Kidney capillary endothelial cell (primary cell): Measurements from ENCODE around the gene NUP62.
"Not testable (repeated sequence)": the region's sequence is repeated elsewhere in the genome, so short reads cannot be mapped to it uniquely, and the experiment has no call there.

Source experiments
- DNase-seq: peaks from one replicate; pipeline ENCODE4 v3.0.0-alpha.2; 2018; ENCODE audit warnings: low spot score

NUP62 gene

DNA sequence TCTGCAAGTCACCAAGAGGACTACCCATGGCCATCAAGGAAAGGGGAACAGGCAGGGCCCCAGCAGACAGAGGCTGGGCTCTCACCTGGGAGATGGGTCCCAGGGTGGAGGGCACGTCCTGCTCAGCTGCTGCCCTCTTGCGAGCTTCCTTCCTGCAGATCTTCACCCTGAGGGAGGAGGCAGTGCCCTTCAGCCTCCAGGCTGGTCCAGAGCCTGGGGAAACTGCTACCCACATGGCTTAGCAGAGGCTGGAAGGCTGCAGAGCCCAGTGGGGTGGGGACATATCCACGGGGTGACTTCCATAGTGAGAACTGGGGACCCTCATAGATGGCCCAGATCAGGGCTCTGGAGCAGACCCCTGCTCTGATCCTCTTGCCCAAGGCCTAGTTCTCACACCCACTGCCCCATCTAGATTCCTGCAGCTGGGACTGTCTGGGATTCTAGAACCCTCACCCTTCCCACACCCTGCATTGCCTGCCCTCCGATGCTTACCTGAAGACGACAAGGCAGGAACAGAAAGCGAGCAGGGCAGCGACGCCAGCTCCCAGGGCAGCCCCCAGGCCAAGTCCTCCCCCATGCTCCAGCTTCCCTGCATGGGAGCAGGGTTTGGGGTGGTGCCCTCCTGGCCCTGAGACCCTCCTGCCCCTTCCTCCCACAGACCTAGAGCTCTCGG is 22.6 kb upstream of the NUP62 start:
- no peak for DNase-seq

DNA sequence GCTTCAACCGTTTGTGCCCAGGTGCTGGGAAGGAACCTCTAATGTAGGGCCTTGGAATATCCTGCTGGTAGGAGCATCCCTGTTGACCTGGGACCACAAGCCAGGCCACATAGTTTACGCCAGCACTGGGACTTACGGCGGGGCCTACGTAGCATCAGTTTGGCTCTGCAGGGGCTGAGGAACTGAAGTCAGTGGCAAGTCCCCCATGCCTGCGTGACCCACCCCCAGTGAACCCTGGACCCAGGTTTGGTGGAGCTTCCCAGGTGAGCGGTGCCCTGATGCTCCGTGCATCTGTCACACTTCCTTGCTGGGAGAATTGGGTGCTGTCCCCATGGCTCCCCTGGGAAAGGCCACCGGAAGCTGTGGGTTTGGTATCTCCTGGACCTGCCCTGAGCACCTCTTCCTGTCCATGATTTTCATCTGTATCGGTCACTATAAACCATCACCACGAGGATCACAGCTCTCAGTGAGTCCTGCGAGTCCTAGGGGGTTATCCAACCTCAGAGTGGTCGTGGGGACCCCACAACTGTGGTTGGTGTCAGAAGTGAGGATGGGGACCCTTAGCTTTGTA is 21.7 kb upstream of the NUP62 start:
- DNase-seq, result no peak

DNA sequence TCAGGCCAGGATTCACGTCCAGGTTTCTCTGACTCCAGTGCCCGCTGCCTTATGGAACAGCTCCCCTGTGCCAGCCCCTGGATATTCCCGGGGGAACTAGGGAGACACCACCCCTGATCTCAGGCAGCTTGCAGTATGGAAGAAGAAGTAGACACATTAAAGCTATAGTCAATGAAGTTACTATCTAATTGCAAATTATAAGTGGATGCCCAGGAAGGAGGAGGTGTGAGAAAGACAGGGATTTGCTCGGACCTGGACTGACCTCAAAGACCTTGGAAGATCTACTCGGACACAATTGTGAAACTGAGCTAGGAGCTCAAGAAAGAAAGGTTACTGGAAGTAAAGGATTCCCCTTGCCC is 21.3 kb upstream of the NUP62 start:
- no peak for DNase-seq

DNA sequence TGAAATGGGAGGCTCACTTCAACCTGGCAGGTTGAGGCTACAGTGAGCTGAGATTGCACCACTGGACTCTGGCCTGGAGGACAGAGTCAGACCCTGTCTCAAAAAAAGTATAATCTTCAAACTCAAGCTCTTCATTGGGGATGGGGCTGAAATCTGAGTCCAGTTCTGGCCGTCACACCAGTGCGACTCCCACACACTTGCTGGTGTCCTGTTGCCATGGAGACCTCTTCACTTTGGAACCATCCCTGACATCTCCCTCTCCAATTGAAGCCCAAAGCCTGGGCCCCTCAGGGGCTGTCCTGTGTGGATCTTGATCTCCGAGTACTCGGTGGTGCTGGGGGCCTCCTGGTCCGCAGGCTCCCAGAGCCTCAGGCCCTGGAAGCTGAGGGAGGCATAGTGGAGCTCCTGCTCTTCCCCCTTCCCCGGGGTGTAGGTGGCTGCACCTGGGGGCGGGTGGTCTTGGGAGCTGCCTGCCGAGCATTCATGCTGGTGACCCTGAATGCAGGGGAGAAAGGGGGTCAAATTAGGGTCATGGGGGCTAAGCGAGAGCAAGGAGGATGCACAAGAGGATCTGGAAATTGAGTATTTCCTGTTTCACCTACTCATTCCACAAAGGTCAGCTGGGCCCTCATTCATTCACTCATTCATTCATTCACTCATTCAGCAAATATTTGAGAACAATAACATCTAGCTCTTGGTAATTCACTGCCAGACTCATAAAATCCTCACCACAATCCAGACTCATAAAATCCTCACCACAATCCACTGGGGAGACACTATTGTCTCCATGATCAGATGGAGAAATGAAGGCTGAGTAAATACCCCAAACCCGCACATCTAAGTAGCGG is 20.7 kb upstream of the NUP62 start:
- DNase-seq, result no peak

DNA sequence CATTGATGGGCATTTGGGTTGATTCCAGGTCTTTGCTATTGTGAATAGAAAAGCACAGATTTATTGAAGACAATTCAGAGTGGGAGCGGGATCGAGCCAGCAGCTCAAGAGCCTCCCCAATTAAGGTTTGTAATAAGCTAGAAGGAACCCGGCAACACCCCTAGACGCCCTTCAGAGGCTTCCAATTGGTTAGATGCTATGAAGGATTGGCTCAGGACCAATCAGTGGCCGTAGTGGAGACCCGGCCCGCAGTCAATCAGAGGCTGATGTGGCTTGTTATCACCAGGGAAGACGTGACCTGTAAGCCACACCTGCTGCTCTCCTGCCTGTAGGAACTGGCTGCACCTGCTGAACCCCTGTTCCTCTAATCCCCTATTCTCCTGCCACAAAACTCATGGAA is 17.1 kb upstream of the NUP62 start:
- DNase-seq, result no peak

DNA sequence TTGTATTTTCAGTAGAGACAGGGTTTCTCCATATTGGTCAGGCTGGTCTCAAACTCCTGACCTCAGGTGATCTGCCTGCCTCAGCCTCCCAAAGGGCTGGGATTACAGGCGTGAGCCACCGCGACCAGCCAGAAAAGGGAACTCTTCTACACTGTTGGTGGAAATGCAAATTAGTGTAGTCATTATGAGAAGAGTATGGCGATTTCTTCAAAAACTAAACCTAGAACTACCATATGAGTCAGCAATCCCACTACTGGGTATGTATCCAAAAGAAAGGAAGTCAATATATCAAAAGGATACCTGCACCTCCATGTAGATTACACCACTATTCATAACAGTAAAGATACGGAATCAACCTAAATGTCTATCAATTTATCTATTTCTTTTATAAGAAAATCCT is 15.3 kb upstream of the NUP62 start:
- not testable (repeated sequence) for DNase-seq

DNA sequence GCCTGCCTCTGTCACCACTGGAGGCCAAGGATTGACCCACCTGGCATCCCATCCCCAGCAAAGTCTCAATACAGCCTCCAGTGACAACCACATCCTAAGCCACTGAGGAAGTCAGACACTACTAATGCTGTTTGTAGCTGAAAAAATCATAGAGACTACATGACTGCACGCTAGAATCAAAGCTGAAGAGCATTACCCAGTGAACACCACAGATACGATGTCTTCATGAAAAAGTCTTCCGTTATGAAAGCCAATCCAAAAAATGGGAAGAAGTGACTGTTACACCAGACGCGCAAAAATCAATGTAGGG is 11.1 kb upstream of the NUP62 start:
- no peak for DNase-seq

DNA sequence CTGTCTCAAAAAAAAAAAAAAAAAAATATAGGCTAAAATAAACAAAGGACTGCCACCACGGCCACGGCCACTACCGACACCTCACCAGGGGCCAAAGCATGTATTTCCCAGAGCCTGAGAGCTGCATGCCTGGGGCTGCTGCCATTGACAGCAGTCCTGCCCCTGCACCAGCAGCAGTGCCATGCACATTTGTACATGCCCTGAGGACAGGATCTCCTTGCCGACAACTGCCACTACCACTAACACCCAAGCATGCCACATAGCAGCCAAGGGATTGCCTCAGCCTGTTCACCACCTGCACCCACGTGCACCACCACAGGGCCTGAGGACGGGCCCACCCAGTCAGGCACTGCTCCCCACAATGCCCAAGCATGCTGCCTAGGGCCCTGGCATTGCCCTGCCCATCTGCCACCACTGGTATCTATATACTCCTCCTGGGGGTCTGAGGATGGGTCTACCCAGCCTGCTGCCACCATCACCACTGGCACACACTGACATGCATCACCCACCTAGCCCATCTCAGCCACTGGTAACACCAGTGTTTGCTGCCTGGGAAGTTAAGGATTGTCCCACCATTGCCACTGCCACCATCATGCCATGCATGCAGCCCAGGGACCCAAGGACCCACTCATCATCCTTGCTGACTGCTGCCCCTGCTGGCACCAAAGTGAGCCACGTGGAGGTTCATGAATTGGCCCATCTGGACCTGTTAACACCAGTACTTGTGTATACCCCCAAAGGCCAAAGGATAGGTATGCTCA is 10.6 kb upstream of the NUP62 start:
- DNase-seq, result no peak

DNA sequence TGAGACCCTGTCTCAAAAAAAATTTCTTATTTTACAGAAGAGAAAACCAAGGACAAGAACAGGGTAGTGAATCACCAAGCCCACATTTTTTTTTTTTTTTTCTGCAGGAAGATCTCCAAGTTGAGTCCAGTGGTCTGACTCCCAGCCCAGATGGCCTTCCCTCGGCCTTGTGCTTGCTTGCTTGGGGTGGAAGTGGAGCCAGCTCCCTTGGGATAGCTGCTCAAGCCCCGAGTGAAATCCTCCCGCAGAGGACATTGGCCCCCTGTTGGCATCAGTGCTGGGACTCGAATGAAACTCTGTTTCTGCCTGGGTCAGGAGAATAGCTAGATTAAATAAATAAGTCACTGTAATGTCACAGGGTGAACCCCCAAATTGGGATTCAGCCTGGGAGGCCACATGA is 9.4 kb upstream of the NUP62 start:
- no peak for DNase-seq

DNA sequence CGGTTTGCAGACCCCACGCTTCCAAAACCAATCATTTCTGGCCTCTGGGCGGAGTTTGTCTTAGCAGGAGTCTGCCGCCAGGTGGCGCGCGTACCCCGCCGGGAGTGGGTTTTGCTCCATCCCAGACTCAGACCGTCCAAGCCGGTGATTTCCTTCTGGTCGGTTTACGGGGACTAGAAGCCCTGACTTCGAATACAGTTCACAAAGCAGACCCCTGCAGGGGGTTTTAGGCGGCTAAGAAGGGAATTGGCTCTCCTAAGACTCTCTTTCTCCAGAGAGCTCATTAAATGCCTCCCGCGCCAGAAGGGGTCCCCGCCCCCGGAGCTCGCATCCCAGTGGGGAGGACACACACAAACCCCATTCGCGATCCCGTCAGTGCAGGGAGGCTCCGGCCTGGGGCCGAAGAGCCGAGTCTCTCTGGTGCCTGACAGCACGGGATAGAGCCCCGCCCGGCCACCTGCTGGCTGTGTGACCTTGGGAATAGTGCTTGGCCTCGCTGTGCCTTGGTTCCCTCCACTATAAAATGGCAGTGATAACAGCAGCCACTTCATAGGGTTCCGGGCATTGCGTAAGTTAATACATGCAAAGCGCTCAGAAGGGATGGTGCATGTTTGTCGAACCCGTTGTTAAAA is 8.6 kb upstream of the NUP62 start:
- DNase-seq, result peak; percentile 66

DNA sequence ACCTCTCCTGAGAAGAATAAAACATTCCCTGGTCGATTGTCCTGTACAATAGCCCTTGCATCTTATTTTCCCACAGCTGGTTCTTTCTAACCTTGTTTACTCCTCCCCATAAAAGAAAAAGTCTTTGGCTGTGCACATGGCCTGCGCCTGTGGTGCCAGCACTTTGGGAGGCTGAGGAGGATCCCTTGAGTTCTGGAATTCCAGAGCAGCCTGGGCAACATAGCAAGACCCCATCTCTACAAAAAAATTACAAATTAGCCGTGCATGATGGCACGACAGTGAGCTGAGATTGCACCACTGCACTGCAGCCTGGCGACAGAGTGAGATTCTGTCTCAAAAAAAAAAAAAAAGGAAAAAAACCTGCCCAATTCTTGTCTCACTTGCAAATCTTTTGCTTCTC is 7.2 kb upstream of the NUP62 start:
- DNase-seq, result no peak

DNA sequence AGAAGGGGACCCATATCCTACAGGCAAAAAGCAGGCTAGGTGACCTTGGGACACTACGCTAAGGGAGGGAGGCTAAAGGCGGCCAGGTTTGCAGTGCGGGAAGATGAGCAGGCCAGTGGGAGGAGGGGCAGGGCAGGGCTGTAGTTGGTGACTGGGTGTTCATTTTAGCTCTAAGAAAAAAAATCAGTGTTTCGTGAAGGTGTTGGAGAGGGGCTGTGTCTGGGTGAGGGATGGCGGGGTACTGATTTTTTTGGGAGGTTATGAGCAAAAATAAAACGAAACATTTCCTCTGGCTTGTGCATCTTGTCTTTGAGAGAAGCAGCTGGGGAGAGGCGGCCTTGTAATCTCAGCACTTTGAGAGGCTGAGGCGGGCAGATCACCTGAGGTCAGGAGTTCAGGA is 4.3 kb upstream of the NUP62 start:
- no peak for DNase-seq

DNA sequence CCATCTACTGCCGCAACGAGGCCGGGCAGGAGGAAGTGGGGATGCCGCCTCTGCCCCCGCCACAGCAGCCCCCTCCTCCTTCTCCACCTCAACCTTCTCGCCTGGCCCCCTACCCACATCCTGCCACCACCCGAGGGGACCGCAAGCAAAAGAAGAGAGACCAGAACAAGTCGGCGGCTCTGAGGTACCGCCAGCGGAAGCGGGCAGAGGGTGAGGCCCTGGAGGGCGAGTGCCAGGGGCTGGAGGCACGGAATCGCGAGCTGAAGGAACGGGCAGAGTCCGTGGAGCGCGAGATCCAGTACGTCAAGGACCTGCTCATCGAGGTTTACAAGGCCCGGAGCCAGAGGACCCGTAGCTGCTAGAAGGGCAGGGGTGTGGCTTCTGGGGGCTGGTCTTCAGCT is 3.4 kb upstream of the NUP62 start:
- DNase-seq, result no peak

DNA sequence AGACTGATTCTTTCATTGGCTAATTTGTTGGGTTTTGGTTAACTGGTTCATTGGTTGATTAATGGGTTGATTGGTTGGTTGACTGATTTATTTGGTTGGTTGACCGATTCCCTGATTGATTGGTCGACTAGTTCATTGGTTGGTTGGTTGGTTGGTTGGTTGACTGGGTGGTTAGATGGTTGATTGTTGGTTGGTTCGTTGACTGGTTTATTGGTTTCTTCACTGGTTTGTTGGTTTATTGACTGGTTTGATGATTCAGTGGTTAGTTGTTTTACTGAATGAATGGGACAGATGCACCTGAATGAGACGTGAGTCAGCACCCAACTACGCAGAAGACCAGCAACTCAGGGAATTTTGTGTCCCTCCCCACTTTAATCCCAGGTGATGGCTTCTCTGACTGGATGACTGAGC is 2.7 kb upstream of the NUP62 start:
- DNase-seq, result no peak

DNA sequence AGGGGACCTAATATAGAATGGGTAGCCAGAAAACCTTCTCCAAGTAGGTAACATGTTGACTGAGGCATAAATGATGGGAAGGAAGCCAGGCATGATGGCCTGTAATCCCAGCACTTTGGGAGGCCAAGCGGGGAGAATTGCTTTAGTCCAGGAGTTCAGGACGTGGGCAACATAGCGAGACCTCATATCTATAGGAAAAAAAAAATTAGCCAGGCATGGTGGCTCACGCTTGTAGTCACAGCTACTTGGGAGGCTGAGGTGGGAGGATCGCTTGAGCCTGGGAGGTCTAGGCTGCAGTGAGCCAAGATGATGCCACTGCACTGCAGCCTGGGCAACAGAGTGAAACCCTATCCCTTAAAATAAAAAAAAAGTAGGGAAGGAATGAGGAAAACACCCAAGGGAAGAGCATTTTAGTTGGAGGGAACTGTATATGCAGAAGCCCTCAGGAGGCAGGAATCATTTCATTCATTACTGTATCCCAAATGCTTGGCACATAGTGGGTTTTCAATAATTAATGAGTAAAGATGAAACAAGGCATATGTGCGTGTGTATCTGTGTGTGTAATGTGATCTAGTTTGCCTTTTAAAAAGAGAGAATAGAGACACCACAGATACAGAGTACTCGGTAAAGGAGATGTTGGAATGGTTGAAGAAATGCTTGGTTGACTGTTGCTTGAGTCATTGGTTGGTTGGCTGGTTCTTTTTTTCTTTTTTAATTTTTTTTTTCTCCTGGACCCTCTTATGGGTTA is 2.2 kb upstream of the NUP62 start:
- DNase-seq, result no peak

DNA sequence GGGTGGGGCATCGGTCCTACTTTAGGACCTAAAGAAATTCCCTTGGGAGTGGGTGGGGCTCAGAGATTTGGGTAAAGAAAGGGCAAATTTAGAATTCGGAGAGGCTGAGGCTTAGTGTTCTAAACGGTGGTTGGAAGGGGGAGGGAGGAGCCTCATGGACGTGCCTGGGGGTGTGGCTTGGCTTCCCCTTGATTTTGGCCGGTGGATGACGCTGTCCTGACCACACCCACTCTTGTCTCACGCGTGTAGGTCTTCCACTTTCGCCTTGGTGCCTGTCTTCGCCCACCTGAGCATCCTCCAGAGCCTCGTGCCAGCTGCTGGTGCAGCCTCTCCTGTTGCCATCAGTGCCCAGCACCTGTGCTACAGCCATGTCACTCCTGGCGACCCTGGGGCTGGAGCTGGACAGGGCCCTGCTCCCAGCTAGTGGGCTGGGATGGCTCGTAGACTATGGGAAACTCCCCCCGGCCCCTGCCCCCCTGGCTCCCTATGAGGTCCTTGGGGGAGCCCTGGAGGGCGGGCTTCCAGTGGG is 1.2 kb upstream of the NUP62 start:
- no peak for DNase-seq

DNA sequence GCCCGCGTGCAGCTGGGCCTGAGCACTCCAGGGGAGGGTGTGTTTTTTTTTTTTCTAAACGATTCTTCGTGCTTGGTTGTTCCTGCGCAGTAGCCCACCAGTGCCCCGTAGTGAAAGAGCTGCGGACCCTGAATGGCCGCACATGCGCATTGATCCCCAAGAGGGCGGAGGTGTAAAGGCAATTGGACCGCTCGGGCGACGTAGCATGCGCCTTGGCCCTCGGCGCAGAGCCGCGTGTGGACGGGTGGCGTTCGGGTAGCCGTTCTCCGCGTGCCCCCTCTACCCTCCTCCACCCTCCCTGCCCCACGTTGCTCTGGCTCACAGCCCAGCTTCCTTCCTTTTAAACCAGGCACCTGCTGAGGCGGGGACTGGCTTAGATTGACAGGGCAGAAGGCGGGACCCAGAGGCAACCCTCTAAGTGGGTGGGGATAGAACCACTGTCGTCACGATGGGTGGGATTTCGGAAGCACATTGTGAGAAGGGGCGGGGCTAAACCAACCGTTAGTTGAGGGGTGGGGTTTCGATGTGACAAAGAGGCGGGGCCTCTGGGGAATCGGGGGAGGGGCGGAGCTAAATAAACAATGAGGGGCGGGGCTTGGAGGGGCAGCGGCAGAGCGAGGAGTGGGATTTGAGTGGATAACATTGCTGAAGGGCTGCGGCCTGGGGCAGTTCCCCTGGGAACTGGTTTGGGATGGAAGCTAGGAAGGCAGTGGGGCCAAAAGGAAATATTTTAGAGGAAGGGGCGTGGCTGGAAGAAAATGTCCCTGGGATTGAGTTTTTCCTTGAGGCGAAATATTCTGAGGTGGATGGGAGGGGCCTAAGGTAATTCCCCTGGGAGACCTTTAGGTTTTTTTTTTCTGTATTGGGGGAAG is 543 bp upstream of the NUP62 start:
- DNase-seq, result peak; percentile 97

DNA sequence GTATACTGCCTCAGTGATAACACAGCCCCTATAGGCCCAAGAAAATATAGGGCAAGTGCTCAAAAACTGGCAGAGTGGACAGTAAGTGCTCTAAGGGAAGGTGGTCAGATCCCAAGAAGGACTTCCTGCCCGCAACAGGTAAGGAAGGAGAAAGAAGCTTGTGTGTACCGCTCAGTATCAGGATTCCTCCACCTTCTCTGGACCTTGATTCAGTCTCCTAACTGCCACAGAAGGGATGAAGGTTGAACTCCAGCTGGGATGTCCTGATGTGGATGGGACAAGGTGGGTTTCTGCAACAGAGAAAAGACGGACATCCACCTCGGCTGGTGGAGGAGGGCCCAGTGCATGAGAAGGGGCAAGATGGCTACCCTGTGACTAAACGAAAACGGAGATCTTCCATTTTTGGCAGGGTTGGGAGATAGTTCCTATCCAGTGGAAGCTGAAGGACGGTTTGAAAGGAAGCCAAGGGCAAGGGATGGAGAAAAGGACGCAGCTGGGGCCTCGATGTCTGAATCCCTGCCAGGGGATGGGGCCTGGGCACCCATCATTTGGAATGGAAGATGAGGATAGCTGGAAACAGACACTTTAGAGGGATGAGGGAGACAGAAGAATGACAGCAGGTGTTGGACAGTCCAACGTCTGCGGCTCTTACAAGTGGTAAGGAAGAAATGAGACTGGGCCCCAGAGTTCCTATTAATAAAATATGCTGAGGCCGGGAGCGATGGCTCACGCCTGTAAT is 1.6 kb downstream of the NUP62 start:
- no peak for DNase-seq

DNA sequence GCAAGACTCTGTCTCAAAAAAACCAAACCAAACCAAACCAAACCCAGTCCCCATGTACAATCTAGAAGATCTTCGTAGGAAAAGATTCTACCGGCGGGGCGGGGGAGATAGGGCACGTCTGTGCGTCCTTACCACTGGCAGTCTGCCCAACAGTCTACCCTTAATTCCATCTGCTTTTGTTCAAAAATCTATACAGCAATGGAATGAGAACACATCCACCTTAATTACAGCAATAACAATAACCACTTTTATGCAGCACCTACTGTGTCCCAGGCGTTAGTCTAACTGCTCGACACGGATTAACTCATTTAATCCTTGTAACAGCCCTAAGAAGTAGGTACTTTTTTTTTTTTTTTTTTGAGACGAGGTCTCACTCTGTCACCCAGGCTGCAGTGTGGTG is 2.8 kb downstream of the NUP62 start:
- DNase-seq, result no peak

DNA sequence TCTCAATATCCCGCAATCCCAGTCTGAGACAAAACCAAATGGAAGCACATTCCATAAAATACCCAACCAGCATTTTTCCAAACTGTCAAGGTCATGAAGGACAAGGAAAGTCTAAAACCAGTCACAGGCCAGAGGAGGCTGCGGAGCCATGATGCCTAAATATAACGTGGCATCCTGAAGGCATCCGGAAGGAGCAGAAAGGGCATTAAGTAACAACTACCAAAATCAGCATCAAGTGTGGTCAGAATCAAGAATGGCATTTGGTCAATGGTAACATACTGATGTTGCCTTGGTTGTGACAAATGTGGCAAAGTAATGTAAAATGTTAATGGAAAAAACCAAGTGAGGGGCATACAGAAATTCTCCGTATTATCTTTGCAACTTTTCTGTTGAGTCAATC is 3.8 kb downstream of the NUP62 start:
- DNase-seq, result no peak
